ENCODE results near the gene TNP1.

Gene TNP1

DNA sequence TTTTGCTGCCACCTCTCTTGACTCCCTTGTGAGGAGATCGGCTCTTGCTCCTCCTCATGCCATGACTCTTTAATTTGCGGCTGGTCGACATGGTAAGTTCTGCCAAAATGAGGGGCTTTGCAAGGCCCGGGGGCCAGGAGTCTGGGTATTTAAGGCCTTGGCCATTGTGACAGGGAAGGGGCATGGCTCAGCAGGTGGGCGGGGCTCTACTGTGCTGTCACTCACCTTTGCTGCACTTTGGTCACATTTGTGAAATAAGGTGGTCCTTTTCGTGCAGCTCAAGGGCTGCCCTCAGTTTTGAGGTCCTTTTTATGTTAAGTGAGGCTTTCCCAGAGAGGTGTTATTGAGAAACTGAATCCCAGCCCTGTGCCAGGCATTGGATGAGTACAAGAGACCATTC is at the start of gene TNP1:
Gene TNP1, minus strand, starts transcription at position 121 of the 400 bp plus-strand sequence. Its CDS starts 30 bp downstream, at position 91.
- DNase-seq = no peak

DNA sequence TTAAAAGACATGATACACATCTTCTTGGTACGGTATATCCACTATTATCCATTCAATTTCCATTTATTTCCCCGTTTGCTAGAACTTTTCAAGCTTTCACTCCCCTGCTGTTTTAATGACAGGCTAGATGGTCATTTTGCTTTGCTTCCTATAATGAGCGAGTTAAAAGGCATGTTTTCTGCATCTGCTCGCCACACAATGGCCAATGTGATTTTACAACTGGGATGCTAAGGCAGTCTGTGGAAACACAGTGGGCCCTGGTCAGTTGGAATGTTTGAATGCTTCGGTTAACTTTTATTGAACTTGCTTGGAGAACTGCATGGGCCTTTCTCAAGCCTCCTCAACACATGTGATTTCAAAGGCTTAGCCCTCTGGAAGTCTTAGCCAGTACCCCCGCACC is 48.4 kb upstream of the TNP1 start:
- DNase-seq = no peak

DNA sequence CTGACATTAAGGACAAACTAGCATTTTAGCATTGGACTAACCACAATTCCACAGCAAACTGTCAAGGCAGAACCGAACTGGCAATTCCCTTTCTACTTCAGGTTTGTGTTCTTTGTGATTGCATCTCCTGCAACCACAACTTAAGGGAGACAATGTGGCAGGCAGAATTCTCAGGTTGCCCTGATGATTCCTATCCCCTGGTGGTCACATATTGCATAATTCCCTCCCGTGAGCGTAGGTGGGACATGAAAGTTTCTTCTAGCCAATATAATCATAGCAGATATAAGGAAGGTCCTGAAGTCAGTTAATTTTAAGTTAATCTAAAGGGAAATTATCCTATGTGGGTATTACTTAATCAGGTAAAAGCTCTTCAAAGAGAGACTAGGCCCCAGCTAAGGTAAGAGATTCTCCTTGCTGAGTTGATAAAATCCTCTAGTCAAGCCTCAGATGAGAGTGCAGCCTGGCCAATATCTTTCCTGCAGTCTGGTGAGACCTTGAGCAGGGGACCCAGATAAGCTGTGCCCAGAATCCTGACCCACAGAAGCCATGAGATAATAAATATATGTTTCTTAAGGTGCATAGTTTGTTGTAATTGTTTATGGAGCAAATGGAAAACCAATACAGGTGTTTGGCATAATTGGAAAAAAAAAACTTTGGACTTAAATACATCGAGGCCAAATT is 45.9 kb upstream of the TNP1 start:
- no peak for DNase-seq

- DNase-seq = no peak
These were observed 45.1 kb upstream of the TNP1 start for GRCh38 chr2:216904974-216905373.

GRCh38 chr2:216904554-216904953 is 44.7 kb upstream of the TNP1 start:
- DNase-seq = no peak

DNA sequence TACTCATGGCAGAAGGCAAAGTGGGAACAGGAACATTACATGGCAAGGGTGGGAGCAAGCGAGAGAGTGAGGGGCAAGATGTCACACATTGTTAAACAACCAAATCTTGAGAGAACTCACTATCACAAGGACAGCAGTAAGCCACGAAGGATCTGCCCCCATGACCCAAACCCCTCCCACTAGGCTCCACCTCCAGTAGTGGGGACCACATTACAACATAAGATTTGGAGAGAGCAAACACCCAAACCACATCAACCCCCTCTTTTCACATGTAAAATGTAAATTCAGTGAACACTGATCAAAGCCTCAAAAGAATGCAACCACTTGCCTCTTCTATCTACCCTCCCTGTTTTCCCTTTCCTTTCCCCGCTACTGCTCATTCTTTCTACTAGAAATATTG is 43.6 kb upstream of the TNP1 start:
- no peak for DNase-seq

DNA sequence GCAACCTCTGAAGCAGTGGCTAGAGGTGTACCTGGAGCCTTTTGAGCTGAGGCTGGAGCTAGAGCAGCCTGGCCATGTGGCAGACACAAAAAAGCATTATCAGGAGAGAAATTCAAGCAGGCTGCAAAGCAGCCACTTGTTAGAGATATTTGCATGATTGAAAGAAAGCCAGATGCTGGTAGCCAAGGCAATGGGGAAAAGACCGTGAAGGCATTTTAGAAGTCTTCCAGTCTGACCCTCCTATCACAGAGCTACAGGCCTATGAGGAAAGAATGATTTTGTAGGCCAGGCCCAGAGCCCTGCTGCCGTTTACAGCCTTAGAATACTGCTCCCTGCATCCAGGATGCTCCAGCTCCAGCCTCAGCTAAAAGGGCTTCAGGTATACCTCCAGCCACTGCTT is 41.4 kb upstream of the TNP1 start:
- no peak for DNase-seq

DNA sequence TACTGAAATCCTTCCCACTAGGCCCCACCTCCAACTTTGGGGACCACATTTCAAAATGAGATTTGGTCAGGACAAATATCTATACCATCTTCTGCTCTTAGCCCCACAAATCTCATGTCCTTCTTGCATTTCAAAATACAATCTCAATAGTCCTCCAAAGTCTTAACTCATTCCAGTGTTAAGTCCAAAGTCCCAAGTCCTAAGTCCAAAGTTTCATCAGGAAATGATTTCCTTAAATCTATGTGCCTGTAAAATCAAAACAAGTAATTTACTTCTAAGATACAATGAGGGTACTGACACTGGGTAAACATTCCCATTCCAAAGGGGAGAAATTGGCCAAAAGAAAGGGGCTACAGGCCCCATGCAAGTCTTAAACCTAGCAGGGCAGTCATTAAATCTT is 40.5 kb upstream of the TNP1 start:
- DNase-seq = no peak

GRCh38 chr2:216897561-216898203 is 37.8 kb upstream of the TNP1 start:
- DNase-seq = no peak

DNA sequence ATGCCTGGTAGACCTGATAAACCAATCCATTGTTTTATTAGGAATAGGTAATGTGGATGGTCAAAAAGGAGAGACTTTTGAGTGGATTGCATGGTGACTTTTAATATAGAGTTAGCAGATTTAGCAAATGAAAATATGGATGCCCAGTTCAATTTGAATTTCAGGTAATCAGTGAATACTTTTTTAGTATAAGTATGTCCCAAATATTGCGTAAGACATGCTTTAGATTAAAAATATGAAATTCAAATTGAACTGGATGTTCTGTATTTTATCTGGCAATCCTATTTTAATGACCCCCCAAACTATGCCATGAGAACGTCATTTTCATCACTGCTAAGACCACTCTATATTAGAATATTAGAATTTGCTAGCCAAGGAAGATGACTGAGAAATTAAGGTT is 30.3 kb upstream of the TNP1 start:
- no peak for DNase-seq

DNA sequence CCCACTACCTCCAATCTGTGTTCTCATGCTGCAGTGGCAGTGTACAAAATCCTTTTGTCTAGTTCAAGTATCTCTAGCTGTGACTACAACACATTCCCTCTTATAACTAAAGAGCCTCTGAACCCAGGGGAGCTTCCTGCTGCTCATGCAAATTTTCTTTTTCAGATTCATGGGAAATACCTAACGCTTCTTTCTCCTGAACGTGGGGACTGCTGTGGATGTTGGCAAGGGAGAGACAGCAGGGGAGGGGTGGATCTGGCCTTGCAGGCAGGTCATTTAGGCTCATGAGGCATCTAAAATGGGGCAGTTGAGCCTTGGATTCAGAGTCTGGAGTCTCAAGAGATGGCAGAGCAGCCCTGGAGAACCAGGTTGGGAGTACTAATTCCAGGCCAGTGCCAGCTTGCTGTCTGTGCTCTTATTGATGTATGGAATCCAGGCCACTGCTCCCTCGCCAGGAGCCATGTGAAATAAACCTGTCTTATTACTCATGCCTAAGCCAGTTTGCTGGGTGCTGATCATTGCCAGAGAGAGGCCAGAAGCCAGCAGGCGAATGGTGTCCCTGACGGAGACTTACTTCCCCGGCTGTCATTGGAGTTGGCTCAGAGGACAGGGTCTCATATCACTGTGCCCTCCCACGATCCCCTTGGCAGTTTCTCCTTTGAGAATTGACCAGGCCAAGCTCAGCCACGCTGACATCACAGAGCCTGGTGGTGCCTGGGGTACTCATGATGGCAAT is 29.2 kb upstream of the TNP1 start:
- DNase-seq = no peak

DNA sequence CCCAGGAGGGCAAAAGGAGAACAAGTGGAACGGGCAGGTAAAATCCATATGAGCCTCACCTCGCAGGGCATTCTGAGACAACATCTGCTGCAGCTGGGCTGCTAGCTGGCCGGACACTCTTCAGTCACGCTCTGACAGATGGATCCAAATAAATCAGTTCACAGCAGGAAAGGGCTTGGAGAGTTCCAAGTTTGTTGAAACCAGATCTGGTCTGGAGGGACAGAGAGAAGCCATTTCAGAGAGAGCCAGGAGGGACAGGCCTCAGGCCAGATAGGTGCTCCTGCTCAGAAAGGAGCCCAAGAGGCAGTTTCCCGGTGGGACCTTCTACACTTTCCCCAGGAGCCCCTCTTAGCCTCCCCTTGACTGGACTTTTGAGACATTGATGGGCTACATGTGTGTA is 28.2 kb upstream of the TNP1 start:
- no peak for DNase-seq

DNA sequence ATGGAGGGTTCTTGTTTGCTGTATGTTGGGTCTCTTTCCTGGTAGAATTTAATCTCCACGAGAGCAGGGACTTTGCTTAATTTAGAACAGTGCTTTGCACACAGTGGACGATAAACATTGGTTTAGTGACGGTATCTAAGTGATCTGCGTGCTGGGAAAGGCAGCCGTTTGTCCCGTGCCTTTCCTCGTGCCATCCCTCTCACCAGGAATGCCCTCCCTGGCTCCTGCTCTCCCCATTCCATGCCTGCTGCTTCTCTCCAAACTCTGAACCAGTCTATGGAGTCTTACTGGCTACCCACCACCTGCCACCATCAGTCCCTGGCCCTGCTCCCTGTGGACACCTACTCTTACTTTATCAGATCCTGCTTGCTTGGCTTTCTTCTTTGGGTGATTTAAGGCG is 27.3 kb upstream of the TNP1 start:
- DNase-seq = no peak

DNA sequence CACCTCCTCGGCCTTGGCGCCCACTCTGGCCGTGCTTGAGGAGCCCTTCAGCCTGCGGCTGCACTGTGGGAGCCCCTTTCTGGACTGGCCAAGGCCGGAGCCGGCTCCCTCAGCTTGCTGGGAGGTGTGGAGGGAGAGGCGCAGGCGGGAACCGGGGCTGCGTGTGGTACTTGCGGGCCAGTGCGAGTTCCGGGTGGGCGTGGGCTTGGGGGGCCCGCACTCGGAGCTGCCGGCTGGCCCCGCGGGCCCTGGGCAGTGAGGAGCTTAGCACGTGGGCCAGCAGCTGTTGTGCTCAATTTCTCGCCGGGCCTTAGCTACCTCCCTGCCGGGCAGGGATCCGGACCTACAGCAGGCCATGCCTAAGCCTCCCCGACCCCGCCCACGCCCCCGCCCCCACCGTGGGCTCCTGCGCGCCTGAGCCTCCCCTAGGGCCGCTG is 25.3 kb upstream of the TNP1 start:
- DNase-seq = no peak

DNA sequence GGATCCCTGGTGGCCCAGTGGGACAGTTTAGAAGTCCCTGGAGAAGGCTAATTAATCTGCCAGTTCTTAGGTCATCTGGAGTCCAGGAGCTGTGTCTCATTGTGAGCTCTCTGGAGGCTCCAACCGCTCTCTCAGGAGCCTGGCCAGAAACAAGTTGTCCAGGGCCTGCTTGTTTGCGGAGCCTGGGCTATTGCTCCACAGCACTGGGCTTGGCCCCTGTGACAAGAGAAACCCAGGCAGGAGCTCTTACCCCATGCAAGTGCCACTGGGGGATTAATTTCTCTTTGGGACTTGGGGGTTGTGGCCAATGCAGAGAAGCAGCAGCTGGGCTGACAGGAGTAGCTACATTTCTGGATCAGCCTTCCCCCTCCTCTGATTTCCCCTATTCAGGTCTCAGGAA is 24.5 kb upstream of the TNP1 start:
- DNase-seq = no peak

- no peak for DNase-seq
These were observed 23.0 kb upstream of the TNP1 start for GRCh38 chr2:216882876-216883275.

DNA sequence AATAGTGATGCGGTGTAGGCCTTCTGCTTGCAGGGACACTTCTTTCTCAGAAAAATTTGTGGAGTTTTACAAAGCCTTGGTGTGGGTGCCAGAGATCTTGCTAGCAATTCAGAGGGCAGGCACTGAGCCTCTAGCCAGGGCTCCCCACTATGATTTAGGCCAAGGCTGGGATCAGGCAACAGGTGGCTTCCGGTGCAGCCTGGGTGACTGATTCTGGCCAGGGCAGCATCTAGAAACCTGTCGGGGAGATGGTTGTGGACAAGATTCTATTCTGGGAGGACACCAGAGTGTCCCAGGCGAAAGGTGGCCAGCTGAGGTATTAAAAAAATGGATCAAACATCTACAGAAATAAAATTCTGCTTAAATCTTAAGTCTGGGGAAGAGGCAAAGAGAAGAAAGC is 21.5 kb upstream of the TNP1 start:
- no peak for DNase-seq

DNA sequence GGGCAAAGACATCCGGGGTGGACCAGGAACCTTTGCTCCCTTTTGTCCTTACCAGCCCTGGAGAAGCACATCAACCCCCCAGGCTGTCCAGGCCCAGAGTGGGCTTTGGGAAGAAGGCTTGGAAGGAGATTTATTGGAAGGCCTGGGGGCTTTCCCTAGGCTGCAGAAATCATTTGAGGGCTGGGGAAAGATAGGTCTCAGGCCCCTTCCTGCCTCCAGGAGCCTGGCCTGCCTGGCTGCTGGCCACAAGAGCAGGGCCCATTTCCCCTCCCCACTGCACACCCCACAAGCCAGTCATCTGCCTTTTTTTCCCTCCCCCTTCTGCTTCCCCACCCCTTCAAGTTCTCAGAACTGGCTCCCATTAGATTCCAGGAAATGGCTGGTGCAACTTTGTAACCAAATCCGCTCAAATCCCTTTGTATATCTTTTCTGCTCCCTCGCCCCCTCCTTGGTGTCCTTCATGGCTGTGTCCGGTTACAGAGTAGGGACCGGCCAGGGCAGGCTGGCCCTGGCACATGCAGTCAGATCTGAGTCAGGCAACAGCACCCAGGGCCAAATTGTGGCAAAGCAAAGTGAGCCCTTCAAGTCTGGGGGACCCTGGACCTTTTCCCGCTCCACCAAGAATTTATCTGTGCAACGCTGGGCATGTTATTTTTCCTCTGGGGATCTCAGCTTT is 20.8 kb upstream of the TNP1 start:
- DNase-seq = no peak

- DNase-seq = no peak
These were observed 20.1 kb upstream of the TNP1 start for GRCh38 chr2:216879727-216880508.

DNA sequence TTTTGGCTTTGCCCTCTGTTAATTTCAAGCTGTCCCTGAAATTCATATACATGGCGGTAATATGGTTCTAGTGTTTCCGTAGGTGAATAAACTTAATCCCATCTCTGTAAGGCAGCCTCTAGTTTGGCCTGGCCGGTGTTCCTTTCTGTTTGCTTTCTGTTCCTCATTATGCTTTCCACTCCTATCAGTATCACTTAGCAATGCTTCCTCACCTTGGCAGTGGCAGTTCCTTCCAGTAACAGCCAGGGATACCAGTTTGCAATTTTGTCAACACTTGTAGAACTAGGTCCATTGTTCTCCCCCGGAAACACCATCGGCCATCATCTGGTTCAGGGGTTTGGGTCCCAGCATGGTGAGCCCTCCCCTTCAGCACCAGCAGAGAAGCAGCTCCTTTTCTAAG is 18.2 kb upstream of the TNP1 start:
- DNase-seq = no peak

DNA sequence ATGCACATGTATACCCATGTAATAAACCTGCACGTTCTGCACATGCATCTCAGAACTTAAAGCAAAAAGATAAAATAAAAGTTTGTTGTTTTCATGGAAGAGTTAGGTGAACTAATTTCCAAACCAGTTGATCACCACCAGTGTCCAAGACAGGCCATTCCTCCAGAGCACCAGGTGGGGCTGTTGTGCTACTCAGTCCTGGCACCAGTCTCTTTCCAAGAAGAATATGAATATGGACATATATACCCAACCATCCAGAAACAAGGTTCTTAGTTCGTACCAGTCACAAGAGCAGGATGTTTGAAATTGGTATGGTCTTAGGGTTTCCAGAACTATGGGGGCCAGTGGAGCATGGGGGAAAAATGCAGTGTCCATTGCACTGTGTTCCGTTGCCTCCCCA is 17.2 kb upstream of the TNP1 start:
- DNase-seq = no peak

DNA sequence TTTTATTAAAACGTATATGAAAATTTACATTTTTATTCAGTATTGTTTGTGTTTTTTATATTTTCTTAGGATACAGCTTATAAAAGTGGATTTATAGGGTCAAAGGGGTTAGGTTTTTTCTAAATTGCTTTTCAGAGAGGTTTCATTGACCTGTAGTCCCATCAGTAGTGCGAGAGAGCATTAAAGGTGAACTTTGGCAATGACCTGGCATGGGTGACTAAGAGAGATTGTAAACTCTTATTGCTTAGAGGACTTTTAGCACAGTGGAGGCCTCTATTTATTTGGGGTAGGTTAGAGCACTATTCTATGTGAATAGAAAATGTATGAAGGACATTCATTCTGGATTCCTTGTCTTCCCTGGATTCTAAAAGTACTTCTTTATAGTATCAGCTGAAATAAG is 16.0 kb upstream of the TNP1 start:
- no peak for DNase-seq

- no peak for DNase-seq
These were observed 13.7 kb upstream of the TNP1 start for GRCh38 chr2:216873573-216873972.
